C4-2B (cell line): Measurements from ENCODE around the gene HES2.

Source experiments
- CTCF ChIP-seq: fragments of 450-650 bp; conservative IDR thresholded peaks from 2 replicates; pipeline ENCODE4 v1.5.1; 2017; ENCODE audit warnings: mild to moderate bottlenecking
- ZFX ChIP-seq: fragments of 450-650 bp; IDR thresholded peaks from 2 replicates; pipeline ENCODE4 v1.6.1; 2017

GRCh38 chr1:6463120-6463412, 43.3 kb upstream of the HES2 start:
- TF ChIP-seq ZFX (no peak), CTCF (no peak)
